NCI-H1930 (cell line): ENCODE measurements around the gene SLC17A9.

Experiments used
- DNase-seq, 2 experiments: peaks; one replicate each; lab custom pipeline; 2025; lab: John Stamatoyannopoulos, UW

Gene SLC17A9

DNA sequence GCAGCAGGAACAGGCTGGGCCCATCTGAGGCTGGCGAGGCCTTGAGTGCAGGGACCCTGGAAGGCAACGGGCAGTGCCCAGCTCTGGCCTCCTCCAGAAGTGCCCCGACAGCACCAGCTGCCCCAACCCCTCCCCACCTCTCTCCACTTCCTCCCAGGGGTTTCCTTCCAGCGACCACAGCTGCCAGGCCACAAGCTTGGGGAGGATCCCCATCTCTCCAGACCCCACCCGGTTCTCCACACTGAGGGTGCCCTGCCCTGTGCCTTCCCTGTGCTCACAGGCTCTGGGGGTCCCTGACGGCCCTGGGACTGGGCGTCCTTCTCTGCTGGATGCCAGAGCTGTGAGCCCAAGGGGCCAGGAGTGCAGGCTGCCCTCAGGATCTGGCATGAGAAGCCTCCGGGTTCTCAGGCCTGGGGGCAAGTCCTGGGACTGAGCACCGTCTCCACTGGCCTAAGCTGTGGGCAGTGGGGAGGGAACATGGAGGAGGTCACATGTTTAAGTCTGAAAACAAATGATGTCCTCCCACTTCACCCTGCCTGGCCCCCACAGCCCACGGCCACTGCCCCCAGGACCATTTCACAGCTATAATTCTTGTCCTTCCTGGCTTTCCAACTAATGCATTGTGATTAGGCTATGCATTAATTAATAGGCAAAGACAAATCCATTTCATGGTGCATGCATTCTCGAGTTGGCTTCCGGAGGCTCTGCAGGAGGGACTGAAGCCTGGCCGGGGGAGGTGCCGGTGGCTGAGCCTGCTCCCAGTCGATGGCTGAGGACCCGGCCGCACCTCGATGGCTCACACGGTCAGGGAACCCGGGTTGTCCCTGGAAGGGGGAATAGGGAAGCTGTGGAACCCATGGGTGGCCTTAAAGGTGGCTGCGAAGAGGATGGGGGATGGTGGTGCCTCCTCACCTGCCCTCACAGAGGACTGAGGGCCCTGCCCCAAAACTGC lies 29.9 kb downstream of the SLC17A9 start:
- DNase-seq, result no peak

DNA sequence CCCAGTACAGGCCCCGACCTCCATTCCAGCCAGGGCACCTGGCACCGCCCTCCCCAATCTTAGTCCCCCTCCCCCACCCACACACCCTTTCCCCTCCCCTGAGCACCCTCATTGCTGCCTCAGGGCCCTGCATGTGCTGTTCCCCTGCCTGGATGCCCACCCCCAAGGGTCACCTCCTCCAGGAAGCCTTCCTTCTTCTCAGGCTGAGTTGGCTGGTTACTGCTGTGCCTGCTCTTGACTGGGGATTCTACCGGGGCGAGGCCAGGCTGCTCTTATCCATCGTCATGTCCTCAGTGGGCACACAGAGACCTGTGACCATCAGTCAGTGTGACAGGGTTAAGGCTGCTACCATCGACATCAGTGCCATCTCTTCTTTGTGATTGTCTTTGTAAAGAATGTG lies 30.7 kb downstream of the SLC17A9 start:
- DNase-seq, result no peak

DNA sequence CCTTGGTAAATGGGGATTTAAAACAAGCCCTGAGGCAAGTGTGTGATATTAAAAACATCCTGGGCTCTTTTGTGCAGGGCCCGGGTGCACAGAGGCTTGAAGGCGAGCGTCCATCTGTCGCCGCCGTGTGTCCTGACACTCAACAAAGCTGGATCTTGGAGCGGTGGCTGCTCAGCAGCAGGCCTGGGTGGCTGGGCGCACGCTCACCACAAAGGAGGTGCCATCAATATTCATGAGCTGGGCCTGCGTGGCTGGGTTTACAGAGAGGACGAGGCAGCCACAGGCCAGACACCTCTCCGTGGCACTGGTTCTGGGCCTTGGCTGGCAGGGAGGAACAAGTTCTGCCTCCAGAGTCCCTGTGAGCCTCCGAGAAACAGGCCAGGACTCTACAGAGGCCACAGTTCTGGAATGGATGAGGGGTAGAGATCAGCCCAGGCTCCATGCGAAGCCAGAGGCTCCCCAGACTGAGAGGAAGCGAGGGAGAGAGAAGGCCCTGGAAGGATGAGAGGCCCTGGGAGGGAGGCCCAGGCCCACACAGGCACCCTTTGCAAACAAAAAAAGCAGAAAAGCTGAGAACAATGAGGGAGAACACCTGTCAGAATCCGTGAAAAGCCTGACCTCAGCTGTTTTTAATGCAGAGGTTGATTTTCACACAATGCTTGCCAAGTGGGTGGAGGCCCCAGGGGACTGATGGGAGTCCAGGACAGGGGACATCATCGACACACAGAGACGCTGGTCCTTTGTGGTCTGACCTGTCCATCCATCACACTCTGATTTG lies 32.3 kb downstream of the SLC17A9 start:
- no peak for DNase-seq

DNA sequence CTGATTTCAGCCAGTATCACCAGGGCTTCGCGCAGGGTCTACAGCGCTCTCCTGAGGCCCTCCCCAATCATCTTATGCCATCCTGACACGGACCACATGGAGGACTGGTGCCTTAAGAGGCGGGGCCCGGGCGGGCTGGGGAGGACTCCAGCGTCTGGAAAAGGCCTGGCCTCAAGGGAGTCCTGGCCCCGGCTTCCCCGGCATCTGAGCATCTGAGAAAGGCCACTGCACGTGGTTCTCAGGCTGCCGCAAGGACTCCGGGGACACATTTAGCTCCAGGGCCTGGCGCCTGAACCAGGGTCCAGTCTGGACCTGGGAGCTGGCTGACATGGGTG lies 32.9 kb downstream of the SLC17A9 start:
- no peak for DNase-seq

DNA sequence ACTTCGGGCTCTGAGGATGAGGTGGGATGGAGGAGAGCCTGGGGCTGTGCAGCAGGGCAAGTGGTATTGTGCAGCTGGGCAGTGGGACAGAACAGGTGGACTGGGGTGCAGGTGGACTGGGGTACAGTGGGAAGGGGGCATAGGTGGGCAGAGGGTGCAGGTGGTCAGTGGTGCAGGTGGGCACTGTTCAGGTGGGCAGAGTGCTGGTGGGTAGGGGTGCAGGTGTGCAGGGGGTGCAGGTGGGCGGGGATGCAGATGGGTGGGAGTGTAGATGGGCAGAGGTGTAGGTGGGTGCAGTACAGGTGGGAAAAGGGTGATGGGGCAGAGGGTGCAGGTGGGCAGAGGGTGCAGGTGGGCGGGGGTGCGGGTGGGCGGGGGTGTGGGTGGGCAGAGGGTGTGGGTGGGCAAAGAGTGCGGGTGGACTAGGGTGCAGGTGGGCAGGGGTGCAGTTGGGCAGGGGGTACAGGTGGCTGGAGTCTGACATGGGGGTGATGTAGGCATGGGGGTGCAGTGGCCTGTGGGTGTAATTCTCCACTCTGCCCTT lies 33.8 kb downstream of the SLC17A9 start:
- DNase-seq, result no peak

DNA sequence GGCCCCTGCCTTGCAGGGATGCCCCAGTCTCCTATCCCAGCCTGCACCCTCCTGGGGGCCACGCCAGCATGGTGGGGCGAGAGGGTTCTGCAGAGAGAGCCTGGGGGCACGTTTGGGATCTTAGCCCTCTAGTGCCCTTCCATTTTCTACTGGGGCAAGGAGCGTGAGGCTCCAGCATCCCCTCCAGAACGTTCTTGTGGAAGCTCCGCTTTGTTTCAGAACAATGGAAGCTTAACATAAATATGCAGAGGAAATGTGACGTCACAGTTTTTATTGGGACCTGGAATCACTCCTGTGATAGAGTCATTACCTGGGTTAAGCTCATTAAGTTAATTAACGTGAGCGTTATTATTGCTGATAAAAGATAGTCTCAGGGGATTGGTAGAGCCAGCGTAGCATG lies 34.6 kb downstream of the SLC17A9 start:
- DNase-seq, result no peak

DNA sequence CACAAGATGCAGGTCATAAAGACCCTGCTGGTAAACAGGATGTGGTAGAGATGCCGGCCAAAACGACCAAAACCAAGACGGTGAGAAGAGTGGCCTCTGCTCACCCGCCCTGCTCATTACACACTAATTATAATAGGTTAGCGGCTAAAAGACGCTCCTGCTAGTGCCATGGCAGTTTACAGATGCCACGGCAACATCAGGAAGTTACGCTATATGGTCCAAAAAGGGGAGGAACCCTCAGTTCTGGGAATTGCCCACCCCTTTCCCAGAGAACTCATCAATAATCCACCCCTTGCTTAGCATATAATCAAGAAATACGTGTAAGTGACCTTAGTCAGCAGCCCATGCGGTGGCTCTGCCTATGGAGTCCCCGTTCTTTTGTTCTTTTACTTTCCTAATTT lies 36.7 kb downstream of the SLC17A9 start:
- DNase-seq, result no peak

DNA sequence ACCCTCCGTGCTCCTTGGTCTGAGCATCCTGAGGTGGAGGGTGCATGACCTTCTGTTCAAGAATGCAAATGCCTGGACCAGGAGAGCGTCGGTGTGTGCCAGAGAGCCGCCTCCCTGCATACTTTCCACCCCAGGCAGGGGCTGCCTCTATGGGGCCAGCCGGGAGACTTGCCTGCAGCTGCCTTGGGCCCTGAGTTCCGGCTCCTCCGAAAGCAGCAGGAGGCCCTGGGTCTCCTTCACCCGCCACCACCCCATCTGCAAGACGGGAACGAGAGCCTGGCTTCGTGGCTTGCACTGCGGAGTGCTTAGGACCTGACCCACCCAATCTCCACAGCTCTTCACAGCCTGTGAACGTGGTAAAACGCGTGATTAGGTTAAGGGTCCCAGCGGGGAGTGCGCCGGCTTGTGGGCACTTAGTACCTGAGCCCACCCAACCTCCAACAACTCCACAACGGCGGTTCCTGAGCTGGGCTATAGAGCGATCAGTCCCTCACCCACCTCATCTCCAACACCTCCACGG lies 37.9 kb downstream of the SLC17A9 start:
- DNase-seq, result no peak

DNA sequence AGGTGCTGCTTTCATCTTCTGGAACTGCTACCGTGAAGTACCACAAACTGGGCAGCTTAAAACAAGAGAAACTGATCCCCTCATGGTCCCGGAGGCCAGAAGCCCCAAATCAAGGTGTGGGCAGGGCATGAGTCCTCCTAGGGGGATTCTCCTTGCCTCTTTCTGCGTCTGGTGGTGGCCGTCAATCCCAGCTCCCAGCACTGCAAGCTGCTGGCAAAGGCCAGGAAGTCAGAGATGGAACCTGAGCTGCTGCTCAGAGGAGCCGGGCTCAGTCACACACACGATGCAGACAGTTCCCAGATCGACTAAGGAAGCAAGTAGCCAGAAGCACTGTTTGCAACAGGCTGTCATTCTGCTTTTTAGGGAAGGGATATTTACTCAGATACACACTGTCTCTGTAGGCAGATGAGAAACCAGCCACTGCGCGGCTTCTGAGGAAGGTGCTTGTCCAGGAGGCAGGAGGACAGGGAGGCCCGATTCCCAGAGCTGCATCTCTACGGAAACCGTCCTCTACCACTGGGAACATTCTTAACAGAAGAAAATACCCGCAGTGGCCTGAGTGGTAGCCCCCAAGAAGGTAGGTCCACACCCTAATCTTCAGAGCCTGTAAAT lies 38.8 kb downstream of the SLC17A9 start:
- no peak for DNase-seq

DNA sequence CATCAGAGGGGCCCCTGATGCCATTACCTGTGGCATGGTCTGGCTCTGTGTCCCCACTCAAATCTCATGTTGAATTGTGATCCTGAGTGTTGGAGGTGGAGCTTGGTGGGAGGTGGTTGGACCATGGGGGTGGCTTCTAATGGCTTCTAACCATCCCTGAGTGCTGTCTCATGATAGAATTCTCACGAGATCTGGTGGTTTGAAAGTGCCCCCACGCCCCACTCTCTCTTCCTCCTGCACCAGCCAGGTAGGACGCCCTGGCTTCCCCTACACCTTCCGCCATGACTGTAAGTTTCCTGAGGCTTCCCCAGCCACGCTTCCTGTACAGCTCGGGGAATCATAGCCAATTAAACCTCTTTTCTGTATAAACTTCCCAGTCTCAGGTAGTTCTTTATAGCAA lies 39.4 kb downstream of the SLC17A9 start:
- DNase-seq, result no peak

DNA sequence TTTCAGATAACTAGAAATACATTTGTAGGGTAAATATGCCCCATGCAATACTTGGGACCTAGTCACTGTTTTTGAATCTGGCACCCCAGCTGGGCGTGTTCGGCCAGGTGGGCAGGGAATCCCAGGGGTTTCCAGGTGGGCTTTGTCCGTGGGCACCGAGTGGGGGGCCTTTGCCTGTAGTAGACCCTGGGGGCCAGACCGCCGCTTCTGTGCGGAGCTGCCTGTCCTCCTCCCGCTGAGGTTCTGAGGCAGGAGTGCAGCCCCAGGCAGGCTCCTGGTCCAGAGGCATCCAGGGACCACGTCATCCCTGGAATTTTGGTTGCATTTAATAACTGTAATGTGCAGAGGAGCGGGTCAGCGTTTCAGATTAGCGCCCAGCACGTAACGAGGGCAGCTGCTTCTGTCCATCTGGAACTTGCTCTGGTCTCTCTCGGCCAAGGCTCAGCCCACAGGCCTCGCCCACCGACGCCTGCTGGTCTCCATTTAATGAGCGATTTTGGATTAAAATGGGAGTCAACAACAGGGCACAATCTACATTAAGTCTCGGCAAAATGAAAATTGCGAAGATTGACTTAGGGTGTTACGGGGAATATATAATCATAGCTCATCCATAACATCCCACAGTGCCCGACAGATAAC lies 41.5 kb downstream of the SLC17A9 start:
- DNase-seq, result no peak

DNA sequence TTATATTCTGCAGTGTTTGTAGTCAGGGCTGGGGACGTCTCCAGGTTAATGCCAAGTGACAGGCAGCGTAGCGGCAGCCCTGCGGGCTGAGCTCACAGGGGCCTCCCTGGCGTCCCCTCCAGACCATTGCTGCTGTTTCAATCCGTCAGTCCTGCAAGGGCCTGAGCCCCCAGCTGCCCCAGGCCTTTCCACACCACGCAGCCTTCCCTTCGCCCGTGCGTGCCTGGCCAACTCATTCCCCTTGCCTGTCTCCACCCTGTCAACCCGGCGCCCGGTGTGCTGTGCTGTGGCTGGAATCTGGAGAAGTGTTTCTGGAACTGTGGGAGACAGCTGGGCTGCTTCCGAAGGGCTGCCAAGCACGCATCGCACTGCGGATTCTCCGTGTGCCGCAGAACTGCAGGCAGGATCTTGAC lies 42.4 kb downstream of the SLC17A9 start:
- DNase-seq, result no peak

DNA sequence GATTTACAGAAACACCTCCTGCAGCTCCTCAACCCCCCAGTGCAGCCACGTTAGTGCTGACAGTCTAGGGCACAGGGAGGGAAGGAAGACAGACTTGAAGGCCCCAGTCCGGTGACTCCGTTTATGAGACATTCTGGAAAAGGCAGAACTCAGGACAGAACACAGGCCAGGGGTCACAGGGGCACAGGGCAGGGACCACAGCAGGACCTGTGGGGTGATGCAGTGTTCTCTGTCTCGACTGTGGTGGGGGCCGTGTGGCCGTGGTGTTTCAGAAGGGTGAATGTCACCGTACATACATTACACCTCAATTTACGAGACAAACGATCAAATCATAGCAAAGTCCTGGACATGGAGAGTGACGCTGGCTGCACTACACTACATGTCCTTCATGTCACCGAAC lies 43.0 kb downstream of the SLC17A9 start:
- no peak for DNase-seq

DNA sequence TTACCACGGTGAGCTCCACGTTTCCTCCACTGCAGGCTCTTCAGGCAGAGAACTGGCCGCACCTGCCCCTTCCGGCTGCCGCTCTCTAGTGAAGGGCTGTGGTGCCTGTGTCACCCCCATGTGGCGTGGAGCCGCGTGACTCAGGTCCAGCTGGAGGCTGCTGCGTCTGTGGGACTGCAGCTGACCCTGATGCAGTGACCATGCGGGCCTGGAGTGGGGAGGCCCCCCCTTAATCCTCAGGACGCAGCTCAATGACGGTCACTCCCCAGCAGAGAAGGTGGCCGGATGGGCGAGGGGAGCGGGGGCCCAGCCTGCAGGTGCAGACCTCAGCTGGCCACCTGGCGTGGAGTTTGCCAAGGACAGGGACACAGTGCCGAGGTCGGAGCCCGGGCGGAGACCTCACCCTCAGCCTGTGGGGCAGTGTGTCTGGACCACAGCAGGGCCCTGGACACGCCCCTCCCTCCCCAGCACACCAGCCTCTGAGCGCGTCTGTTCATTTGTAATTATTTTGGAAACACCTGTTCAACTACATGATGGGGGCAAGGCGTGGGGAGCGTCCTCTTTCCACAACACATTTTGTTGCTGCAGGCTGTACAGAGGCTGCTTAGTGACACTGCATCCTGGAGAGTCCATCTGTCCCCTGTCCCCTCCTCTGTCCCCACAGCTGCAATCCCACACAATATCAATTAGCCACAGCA lies 43.5 kb downstream of the SLC17A9 start:
- no peak for DNase-seq

DNA sequence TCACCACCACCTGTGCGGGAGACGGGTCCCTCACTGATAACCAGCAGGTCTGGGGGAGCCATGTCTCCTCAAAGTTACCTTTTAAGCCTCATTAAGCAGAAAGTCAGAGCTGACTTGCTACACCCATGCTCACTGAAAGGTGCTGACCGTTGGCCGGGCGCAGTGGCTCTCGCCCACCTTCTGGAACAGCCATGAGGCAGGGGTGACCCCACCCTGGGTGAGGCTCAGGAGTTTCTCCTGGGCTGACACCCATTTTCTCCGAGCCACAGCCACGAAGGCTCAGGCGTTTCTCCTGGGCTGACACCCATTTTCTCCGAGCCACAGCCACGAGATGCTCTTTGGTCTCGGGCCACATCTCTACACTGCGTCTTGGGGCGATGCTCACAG lies 44.1 kb downstream of the SLC17A9 start:
- DNase-seq, result no peak

DNA sequence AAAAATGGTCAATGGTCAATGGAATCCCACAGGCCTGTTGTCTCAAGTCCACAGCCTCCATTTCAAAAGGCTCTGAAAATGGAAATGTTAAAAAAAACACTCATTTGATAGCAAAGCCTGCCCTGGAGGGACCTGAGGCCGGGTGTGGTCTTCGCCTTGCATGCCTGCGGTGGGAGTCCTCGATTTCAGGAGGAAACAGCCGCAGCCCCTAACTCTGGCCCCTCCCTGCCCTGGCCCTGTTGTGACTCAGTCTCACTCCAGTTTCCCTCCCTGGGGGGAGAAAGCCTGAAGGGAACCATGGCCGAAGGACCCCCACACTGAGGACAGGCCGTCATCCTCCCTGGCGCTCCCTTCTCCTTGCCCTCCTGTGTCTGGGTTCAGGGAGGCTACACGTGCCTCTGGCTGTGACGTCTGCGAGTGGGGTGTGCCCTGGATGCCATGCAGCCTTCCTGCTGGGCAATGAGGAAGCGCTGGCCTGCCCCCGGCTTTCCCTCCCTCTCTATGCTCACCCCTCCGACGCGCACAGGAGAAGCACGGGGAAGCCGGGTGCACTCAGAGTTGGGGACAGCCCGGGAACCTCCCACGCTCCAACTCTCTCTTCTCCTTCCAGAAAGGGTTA lies 45.0 kb downstream of the SLC17A9 start:
- no peak for DNase-seq

DNA sequence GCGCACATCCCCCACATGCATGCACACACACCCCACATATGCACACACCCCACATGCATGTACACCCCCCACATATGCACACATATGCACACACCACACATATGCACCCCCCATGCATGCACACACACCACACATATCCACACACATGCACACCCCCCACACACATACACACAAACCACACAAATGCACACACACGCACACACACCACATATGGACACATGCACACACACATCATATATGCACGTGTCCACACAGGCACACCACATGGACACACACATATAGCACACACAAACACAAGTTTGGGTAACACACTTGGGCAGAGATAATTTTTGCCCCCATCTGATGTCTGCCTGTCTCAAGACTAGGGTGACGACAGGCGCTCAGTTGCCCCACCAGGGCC lies 45.9 kb downstream of the SLC17A9 start:
- DNase-seq, result no peak

DNA sequence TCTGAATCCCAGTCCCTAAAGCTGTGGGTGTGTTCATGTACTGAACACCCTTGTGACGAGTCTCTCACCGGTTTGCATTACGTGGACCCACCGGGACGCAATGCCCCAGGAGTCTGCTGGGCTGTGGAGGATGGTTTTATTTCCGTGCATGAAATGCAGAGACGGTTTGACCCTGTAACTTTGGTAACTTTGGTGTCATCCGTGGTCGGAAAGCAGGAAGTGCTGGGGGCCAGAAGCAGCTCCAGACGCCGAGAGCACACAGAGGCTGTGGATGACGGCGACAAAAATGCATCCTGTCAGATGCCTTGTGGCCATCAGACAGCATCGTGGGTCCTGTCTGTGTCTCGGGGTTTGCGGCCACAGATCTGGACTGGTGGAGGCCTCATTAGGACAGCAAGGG lies 47.1 kb downstream of the SLC17A9 start:
- no peak for DNase-seq

DNA sequence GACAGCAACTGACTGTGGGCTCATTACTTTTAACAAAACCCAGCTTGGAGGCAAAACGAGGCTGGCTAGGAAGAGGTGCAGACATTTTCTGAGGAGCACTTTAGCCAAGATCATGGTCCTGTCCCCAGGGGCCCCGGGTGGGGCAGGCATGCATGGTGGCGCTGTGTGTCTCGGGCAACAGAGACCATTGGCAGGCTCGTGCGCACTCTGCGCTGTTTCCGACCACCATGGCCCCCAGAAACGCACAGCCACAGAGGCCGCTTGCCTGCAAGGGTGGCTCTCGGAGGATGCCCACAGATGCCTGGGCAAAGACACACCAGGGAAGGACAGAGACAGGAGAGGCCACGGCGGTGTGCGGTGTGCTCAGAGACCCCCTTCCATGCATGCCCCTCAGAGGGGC lies 47.5 kb downstream of the SLC17A9 start:
- DNase-seq, result no peak

DNA sequence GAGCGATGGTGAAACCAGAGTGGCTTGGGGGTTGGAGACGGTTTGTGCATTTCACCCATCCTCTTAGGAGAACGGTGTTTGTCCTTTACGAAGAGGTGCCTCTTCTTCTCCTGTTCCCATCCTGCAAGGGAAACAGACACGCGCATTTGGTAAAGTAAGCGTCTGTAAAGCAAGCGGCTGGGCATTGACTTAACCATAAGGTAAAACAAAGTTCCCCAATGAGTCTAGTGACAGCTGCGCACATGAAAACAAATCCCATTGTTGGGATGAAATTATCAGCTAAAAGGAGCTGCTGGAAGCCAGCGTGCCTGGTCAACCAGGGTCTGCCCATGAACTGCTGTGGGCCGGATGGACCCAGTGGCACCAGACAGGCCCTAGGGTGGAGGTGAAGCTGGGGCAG lies 48.4 kb downstream of the SLC17A9 start:
- no peak for DNase-seq

DNA sequence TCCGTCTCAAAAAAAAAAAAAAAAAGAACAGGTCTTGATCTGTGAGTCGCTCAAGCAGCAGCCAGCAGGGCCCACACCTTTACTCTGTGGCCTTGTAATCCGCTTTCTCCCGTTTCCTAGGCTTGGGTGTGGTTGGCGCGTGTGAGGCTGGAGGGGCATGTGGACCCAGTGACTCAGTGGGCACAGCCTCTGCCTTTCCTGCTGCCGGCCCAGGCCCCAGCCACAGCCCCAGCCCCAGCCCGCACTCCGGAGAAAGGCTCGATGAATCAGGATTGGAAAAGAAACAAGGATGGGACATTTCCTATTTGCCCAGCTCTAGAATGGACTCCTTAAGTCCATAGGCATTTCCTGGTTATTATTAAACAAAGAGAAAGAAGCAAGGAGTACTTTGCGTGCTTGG lies 50.0 kb downstream of the SLC17A9 start:
- no peak for DNase-seq
